ENCODE results near the gene VEZT. TPM values are rescaled to one million over a fixed set of nuclear protein-coding genes. Genes with fewer than 3 reads are reported as not detected.

The VEZT gene
- total RNA-seq, 3 donors from 2014 or later = 58.4 to 72.8 (median 61.6) TPM

DNA sequence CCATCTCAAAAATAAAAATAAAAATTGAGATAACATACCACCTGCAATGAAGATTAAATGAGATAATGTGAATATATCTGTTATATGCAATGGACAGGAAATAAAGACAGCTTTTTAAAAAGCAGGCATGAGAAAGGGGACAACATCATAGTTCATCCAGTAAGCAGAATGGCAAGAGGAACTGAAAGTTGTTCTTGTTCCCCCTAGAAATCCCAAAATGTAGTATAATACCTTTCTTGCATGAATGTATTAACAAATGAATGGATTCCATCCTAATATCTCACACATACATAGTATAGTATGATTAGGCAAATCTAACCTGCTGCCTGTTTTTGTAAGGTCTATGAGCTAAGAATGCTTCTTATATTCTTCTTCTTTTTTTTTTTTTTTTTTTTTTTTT, 31.8 kb upstream of the VEZT start:
- DNase-seq (no peak), ATAC-seq (no peak)
- intact Hi-C loops (cut with DNase I, micrococcal nuclease) = no loop called here
- Histone ChIP-seq H3K4me3 (no peak overlapping the region), H3K36me3 (ENCODE audit: low read depth) (no peaks in the 10 kb centered on the region), H3K9me3 (no peaks in the 10 kb centered on the region), H3K4me1 (ENCODE audit: low read depth) (no peaks in the 10 kb centered on the region)
- TF ChIP-seq, protein P1, sequence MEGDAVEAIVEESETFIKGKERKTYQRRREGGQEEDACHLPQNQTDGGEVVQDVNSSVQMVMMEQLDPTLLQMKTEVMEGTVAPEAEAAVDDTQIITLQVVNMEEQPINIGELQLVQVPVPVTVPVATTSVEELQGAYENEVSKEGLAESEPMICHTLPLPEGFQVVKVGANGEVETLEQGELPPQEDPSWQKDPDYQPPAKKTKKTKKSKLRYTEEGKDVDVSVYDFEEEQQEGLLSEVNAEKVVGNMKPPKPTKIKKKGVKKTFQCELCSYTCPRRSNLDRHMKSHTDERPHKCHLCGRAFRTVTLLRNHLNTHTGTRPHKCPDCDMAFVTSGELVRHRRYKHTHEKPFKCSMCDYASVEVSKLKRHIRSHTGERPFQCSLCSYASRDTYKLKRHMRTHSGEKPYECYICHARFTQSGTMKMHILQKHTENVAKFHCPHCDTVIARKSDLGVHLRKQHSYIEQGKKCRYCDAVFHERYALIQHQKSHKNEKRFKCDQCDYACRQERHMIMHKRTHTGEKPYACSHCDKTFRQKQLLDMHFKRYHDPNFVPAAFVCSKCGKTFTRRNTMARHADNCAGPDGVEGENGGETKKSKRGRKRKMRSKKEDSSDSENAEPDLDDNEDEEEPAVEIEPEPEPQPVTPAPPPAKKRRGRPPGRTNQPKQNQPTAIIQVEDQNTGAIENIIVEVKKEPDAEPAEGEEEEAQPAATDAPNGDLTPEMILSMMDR (IDR thresholded peaks at IDR 0.05) = no peak

DNA sequence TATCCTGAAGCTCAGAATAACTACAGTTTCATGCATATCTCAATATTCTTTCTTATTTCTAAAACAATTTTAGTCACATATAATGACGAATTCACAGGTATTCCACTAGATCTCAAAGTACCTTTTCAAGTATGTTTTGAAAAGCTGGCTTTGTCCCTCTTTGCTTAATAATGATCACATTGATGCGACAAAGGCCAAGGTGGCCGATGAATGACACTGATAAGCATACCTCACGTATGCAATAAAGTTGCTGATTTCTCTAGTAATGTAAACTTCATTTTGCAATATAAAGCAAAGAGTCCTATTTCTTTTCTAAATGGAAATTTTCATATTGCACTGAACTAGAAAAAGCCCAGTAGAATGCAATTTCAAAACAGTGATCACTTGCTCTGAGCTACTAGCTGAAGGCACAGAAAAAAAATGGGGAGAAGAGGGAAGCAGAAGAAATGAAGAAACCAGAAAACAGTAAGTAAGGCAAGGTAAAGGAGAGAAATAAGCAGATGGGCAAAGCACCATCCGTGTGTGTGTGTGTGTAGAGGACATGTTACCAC, 29.7 kb upstream of the VEZT start:
- ATAC-seq (no peak), DNase-seq (no peak)
- intact Hi-C loops (cut with DNase I, micrococcal nuclease) = no loop called here
- no peaks in the 10 kb centered on the region for H3K9me3 ChIP-seq
- H3K36me3 ChIP-seq (ENCODE audit: low read depth) = no peaks in the 10 kb centered on the region
- no peak overlapping the region for H3K4me3 ChIP-seq
- TF ChIP-seq, protein P1 (IDR thresholded peaks at IDR 0.05) = no peak
- H3K4me1 ChIP-seq (ENCODE audit: low read depth) = peaks cover 7% of the 10 kb centered on the region

DNA sequence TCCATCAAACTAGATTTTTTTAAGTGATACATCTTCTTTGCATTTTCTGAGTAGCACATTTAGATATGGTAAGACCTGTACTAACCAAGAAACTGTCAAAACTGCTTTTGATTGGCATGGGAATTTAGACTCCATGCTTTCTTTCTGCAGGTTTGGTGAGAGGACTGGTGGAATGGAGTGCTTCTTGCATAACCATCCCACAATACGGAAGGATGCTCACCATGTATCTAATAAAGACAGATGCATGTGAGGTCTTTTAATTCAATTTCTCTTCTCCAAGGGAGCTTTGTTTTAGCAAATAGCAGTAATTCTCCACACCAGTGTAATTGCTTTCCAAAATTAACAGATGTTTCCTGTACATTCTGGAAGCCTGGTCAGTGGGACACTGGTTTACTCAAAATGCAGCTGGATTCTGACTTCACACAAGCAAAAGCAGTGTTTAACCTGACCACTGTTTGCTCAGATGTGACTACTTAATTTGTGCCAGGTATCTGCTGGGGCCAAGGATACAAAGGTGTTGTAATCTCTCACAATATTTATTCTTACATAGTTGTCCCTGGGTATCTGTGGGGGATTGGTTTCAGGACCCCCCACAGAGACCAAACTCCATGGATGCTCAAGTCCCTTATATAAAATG, 26.4 kb upstream of the VEZT start:
- H3K9me3 ChIP-seq = no peaks in the 10 kb centered on the region
- ATAC-seq = no peak
- DNase-seq = no peak
- TF ChIP-seq, protein P1 (IDR thresholded peaks at IDR 0.05) = no peak
- no peaks in the 10 kb centered on the region for H3K36me3 ChIP-seq (ENCODE audit: low read depth)
- intact Hi-C loops (cut with DNase I, micrococcal nuclease) = no loop called here
- H3K4me1 ChIP-seq (ENCODE audit: low read depth) = peaks cover 7% of the 10 kb centered on the region
- H3K4me3 ChIP-seq = no peak overlapping the region

GRCh38 chr12:95192271-95192670, 25.3 kb upstream of the VEZT start:
- intact Hi-C loops (cut with DNase I, micrococcal nuclease) = no loop called here
- peaks cover 7% of the 10 kb centered on the region for H3K4me1 ChIP-seq (ENCODE audit: low read depth)
- no peaks in the 10 kb centered on the region for H3K9me3 ChIP-seq
- peak; percentile 80 for ATAC-seq
- no peak for DNase-seq
- TF ChIP-seq, protein P1 (IDR thresholded peaks at IDR 0.05) = no peak
- H3K36me3 ChIP-seq (ENCODE audit: low read depth) = no peaks in the 10 kb centered on the region
- H3K4me3 ChIP-seq = no peak overlapping the region

- Histone ChIP-seq H3K4me1 (ENCODE audit: low read depth) (peaks cover 7% of the 10 kb centered on the region), H3K36me3 (ENCODE audit: low read depth) (no peaks in the 10 kb centered on the region), H3K9me3 (no peaks in the 10 kb centered on the region), H3K4me3 (no peak overlapping the region)
- TF ChIP-seq, protein P1 (IDR thresholded peaks at IDR 0.05) = no peak
- ATAC-seq = no peak
- intact Hi-C loops (cut with DNase I, micrococcal nuclease) = no loop called here
- no peak for DNase-seq
Measured at GRCh38 chr12:95193139-95193538, 24.5 kb upstream of the VEZT start.

Data from mucosa of descending colon (tissue), 3 donors.